GM18507 (cell line): ENCODE data around the gene PDIA6.
"Not testable (repeated sequence)": the region's sequence is repeated elsewhere in the genome, so short reads cannot be mapped to it uniquely, and the experiment has no call there.

Experiments
- DNase-seq: peaks from one replicate; pipeline ENCODE4 v3.0.0; 2011; ENCODE audit warnings: low read depth; ENCODE audit not compliant: insufficient read length; ENCODE audit errors: extremely low spot score
- FAIRE-seq: peaks from 2 replicates; lab custom pipeline; 2011; peaks lifted over from hg19 to GRCh38; lab: Jason Lieb, UNC

The PDIA6 gene

GRCh38 chr2:10788855-10789254 is 23.7 kb downstream of the PDIA6 start:
- no peak for FAIRE-seq

DNA sequence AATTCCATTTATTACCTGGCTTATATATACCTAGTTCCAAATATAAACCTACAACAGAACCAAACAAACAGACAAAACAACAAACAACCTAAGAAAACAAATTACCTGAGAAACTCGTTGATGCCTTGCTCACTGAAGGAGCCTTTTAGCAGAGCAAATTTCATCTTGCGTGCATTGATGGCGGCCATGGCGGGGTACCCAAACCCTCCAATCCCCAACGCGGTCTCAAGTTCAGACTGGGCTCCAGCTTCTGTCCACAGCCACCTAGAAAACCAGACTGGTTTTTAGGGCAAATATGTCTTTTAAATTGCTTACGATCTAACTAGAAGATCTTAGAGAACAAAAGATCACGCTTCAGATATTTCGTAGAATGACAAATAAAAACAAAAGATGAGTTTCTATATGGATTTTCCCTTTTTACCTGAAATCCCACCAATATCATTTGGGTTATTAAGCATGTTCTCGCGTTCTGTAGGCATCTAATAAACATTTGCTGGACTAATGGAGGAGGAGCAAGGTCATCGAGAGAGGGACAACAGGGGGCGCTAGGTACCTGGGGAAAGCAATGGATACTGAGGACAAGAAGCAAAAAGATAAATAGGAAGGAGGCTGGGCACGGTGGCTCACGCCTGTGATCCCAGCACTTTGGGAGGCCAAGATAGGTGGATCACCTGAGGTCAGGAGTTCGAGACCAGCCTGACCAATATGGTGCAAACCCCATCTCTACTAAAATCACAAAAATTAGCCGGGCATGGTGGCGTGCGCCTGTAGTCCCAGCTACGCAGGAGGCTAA is 25.2 kb downstream of the PDIA6 start:
- no peak for FAIRE-seq
- DNase-seq: no peak

More at GRCh38 chr2:10788855-10789254, 23.7 kb downstream of the PDIA6 start:
- no peak for DNase-seq

- DNase-seq: no peak
- FAIRE-seq: no peak
Observed at GRCh38 chr2:10786240-10786982, 26.2 kb downstream of the PDIA6 start.

DNA sequence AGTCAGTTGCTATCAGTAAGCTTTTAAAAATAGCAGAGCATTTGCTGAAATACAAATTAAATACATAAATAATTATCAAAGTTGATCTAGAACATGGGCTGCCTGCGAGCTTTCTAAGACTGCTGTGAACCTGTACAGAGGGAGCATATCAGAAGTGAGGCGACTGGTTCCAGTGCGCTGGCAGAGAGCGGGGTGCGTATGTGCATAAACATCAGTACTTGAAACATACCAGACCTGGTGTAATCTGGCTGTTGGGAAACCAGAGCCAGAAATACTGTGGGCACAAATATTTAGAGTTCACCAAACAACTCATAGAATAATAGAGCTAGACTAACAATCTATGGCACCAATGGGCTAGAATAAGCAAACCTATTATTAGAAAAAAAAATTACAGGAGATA is 27.3 kb downstream of the PDIA6 start:
- FAIRE-seq (no peak), DNase-seq (no peak)

DNA sequence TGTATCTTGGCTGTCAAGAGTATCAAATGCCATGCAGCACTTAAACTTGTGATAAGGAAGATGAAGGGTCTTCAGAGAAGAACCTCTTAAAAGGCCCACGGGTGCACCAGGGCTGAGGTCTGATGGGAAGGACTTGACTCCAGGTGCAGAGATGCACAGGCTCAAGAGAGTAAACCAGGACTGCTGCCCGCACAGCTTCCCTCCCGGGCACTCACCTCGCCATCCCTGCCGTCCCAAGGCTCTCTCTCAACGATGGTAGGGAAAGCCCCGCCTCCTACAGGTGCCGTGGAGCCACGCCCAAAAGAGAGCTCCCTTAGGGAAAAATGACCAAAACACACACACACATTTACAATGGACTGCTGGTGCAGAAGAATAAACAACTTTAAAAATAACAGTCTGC is 27.9 kb downstream of the PDIA6 start:
- no peak for DNase-seq
- no peak for FAIRE-seq

DNA sequence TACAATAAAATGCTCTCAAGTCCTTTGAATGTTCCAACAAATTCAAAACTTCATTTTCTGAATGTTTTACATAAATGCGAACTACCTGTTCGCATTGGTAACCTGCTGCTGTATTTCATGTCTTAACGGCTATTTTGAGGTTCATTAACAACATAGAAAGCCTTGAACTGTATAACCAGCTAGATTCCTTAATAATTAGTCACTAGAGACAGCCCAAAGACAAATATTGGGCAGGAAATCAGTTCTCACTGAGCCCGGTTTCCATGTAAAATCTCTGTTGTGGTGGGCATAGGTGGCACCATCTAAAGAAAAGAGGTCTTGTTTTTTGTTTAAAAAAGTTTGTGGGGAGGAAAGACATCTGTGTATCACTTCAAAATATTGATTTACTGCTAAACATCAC is 29.2 kb downstream of the PDIA6 start:
- FAIRE-seq: no peak
- no peak for DNase-seq

DNA sequence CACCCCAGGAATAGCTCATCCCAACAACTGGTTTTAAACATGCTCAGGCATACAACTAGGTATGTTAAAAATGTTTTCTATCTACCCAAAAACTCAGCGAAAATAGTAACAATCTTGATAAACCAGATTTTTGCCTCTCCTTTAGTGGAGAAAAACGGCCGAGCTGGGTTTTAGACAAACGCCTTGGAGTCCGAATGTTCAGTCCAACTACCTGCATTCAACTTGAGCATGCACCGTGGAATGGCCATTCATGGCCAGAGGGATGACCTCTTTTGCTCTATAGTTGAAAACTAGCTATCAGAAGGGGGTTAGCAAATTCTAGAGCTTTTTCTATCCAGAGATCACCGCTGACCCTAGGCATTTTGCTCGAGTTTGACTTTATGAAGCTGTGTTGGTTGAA is 30.8 kb downstream of the PDIA6 start:
- no peak for FAIRE-seq
- DNase-seq: no peak

GRCh38 chr2:10780821-10781220 is 31.8 kb downstream of the PDIA6 start:
- FAIRE-seq, DNase-seq: not testable (repeated sequence)

DNA sequence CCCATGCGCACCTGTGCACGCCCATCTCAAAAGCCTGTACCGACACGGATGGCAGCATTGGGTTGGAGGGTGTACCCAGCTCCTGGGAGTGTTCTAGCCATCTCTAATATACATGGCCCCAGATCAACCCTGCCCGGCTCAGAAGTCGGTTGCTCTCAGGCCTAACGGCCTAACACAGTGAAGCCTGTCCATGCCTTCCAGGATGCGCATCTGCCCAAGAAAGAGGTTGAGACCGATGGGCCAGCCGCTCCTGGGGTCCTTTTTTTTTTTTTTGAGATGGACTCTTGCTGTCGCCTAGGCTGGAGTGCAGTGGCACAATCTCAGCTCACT is 32.1 kb downstream of the PDIA6 start:
- FAIRE-seq: no peak

DNA sequence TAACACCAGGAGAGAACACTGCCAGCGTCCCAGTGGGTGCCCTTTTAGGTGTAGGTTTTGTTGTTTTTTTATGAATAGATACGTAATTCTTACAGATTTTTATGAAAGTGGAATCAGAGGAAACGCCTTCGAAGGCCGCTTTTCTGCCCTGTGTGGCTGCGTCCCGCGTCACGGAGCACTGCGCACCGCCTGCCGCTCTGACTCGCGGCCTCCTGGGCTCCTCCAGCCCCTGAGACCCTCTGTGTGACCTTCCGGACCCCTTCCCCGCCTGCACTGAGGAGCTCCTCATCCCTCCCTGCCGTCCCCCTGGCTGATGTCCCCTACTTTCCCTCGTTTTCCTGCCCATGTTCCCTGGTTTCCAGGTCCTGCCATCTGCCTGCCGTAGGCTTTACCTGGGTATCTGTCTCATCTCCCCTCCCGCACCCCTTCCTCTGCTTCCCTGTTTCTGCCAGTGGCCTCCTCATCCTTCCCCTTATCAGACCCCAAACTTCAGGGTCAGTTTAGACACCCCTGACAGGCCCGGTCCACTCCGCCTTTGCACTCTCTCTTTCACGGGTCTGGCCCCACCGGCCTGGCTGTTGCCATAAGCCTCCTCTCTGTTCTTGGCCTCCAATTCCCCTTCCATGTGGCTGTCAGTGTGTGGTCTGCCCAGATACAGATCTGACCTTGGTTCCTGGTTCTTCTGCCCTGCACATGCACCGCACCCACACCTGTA is 32.7 kb downstream of the PDIA6 start:
- no peak for FAIRE-seq
- DNase-seq: no peak

More for the DNA sequence above, 32.1 kb downstream of the PDIA6 start:
- no peak for DNase-seq

- DNase-seq: no peak
- FAIRE-seq: no peak
Observed at GRCh38 chr2:10778724-10779115, 33.9 kb downstream of the PDIA6 start.

DNA sequence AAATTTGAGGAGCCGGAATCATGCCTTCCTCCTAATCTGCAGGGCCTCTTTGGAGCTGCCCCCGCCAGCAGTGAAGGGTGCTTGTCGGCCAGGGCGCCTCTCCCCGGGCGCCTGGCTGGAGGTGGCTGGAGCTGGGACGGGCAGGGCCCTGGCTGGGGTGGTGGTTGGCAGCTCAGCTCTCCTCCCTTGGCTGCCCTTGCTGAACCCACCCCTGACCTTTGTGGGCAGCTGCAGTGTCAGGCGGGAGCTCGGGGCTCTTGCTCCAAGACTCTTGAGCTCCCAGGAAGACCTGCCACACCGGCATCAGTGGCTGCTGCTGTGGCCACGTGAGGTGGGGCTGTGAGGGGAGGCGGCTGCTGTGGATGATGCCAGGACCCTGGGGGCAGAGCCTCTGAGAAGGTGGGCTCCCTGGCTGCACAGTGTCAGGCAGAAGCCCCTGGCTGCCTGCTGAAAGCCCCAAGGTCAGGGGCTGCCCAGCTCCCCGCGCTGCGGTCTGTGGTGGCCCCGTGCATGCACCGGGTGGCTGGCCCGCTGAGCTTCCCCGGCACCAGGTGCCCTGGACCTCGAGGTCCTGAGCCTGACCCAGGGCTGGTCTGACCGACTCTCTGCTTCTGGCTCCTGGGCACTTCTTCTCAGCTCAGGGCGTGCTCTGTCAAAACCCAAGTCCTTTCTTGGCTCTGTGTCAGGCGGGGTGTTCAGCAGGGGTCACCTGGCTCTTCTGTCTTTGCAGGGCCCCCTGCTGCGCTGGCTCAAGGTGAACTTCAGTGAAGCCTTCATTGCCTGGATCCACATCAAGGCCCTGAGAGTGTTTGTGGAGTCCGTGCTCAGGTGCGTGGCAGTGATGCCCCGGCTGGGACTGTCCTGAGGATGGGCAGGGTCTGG is 34.5 kb downstream of the PDIA6 start:
- no peak for DNase-seq
- no peak for FAIRE-seq

DNA sequence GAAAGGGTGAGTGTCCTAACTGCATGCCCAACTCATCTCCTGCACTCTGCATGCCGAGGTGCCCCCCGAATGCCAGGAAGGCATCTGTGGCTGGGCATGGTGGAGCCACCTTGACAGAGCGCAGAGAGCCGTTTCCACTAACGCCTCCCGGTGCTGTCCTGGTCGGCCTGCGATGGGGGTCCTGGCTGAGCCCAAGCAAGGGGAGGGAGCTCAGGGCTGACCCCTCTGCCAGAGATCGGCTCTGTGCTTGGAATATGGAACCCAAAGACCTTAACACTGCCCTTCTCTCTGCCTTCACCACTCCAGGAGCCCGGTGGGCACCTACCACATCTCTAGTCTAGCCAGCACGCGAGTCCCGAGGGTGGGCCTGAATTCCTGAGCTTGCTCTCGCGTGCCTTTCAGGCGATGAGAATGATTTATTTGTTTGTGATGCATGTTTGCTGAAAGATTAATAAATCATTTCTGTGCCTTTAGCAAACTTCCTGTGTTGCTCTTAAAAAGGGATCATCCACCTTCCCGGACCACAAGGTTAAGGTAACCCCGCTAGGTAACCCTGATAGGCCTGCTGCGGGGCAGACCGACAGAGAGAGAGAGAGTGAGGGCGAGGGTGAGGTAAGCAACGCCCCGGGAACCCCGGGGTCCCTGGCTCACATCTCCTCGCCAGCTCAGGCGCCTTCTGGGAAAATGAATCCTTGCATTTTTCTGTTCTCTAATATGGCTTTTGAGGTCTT is 35.3 kb downstream of the PDIA6 start:
- FAIRE-seq (no peak), DNase-seq (no peak)

DNA sequence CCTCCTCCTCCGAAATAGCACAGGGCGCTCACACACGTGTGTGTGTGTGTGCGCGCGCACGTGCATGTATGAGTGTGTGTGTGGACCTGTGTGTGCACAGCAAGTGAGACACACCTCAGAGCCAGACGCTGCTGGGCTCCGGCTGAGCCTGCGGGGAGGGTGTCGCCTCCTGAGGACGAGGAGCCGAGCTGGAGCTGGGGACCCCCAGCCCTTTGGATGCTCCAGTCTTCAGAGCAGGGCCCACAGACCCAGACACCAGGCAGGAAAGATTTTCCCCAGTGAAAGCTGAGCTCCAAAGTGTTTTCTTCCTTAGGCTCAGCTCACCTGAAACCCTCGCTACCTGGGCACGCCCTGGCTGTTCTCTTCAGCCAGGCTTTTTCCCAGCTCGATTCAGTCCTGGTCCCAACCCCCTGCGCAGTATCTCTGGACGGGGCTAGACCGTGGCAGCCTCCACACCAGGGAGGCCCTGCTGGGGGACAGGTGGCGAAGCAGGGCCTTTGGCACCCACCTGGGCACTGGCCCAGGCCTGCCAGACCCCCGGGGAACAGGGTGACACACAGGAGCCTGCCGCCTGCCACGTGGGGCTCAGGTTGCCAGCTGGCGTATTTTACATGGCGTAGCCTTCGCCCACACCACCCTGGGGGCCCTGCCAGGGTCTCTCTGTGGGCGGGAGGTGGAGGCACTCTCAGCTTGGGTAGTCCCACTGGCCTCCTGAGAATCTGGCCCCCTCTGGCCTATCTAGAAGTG is 36.2 kb downstream of the PDIA6 start:
- no peak for DNase-seq
- no peak for FAIRE-seq

DNA sequence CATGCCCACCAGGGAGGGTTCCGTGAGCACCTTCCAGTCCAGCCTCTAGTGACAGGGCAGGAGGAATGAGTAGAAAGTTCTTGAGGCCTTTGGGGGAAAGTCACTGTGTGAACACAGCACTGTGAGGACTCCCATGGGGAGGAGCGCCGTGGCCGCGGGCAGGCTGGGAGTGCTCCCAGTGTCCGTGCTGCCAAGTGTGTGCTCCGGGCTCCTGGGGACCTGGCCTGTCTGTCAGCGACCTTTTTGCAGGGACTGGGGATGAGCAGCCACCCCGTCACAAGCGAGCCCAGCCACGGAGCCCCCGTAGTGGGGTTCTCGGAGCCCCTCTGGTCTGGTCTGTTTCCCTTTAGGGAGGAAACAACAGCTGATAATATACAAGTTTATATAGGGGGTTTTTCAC is 36.8 kb downstream of the PDIA6 start:
- DNase-seq (no peak), FAIRE-seq (no peak)

GRCh38 chr2:10775021-10775780 is 37.4 kb downstream of the PDIA6 start:
- FAIRE-seq (no peak), DNase-seq (no peak)

DNA sequence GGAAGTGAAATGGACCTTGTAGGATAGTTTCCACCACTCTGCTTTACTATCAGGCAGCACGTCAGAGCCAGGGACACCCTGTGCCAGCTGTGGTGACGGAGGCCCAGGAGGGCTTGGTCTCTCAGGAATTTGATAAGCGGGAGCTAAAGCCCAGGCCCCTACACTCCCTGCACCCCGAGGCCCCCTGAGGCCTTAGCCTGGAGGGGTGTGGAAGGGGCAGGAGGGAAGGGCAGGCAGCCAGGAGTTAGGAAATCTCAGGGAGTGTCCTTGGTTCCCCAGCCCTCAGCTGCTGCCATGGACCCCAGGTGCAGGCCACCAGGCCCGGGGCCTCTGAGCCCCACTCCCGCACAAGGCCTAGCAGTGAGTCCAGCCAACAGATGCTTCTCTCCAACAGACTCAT is 38.2 kb downstream of the PDIA6 start:
- DNase-seq (no peak), FAIRE-seq (no peak)
